K562 (cell line): ENCODE measurements around the gene TSPAN14.

ENCODE experiments used
- AFF4 ChIP-seq: sonication (generic); formaldehyde crosslinking; IDR thresholded peaks from 2 replicates; pipeline ENCODE4 v1.8.0; 2023; ENCODE audit warnings: mild to moderate bottlenecking, missing genetic modification reagents
- BDP1 ChIP-seq: IDR thresholded peaks from 3 replicates; pipeline ENCODE4 v1.6.1; 2011; ENCODE audit not compliant: insufficient read length, insufficient read depth
- CBX5 ChIP-seq: IDR thresholded peaks from 2 replicates; pipeline ENCODE4 v1.6.1; 2014; ENCODE audit warnings: low read depth, borderline replicate concordance
- E2F8 ChIP-seq: fragments of 450-650 bp; IDR thresholded peaks from 2 replicates; pipeline ENCODE4 v1.7.1; 2018; ENCODE audit warnings: mild to moderate bottlenecking, low read depth; ENCODE audit not compliant: partially characterized antibody
- HDGF ChIP-seq: fragments of 450-650 bp; IDR thresholded peaks from 2 replicates; pipeline ENCODE4 v1.6.1; 2016
- KLF1 ChIP-seq: fragments of 450-650 bp; IDR thresholded peaks from 2 replicates; pipeline ENCODE4 v1.6.1; 2016; ENCODE audit warnings: missing genetic modification characterization, missing compliant biosample characterization
- MCM5 ChIP-seq: fragments of 450-650 bp; IDR thresholded peaks from 2 replicates; pipeline ENCODE4 v1.6.1; 2016; ENCODE audit warnings: low read depth
- MXI1 ChIP-seq: IDR thresholded peaks from 2 replicates; pipeline ENCODE4 v1.6.1; 2011; ENCODE audit warnings: low read depth, mild to moderate bottlenecking, improper control_type of control experiment, low read length
- NFATC3 ChIP-seq: fragments of 450-650 bp; IDR thresholded peaks from 2 replicates; pipeline ENCODE4 v1.6.1; 2017; ENCODE audit warnings: mild to moderate bottlenecking
- PHF8 ChIP-seq: fragments of 200-600 bp; sonication (generic); IDR thresholded peaks from 2 replicates; pipeline ENCODE4 v1.6.1; 2012; ENCODE audit warnings: mixed run types, mild to moderate bottlenecking, inconsistent platforms, low read length, moderate library complexity, borderline replicate concordance
- POLR2AphosphoS5 ChIP-seq: IDR thresholded peaks from 2 replicates; pipeline ENCODE4 v1.6.1; 2011; ENCODE audit warnings: mild to moderate bottlenecking, low read depth, low read length, moderate library complexity; ENCODE audit not compliant: control insufficient read depth, insufficient read depth
- TEAD4 ChIP-seq, 2 experiments: sonication (generic) in 1 of 2; formaldehyde crosslinking in 1 of 2; IDR thresholded peaks; 2 replicates each; pipeline versions ENCODE4 v1.6.1 to v1.8.0; 2012 to 2022; ENCODE audit warnings: borderline replicate concordance in 1 of 2, inconsistent platforms in 1 of 2, low read length in 1 of 2, mild to moderate bottlenecking in 1 of 2, missing genetic modification reagents in 1 of 2
- TF ChIP-seq, protein P1 (sequence below): fragments of 450-650 bp; IDR thresholded peaks from 2 replicates; pipeline ENCODE4 v1.6.1; 2016
- TF ChIP-seq, protein P2 (sequence below), 3 experiments: IDR thresholded peaks in 2 of 3; conservative IDR thresholded peaks in 1 of 3; 2 replicates each; pipeline ENCODE4 v1.5.1; 2011 to 2012; ENCODE audit warnings: low read length in 3 of 3, mild to moderate bottlenecking in 3 of 3, control low read depth in 2 of 3, improper control_type of control experiment in 1 of 3, inconsistent platforms in 1 of 3, low read depth in 1 of 3, mixed read lengths in 1 of 3, moderate library complexity in 1 of 3; ENCODE audit not compliant: insufficient read depth in 2 of 3

DNA sequence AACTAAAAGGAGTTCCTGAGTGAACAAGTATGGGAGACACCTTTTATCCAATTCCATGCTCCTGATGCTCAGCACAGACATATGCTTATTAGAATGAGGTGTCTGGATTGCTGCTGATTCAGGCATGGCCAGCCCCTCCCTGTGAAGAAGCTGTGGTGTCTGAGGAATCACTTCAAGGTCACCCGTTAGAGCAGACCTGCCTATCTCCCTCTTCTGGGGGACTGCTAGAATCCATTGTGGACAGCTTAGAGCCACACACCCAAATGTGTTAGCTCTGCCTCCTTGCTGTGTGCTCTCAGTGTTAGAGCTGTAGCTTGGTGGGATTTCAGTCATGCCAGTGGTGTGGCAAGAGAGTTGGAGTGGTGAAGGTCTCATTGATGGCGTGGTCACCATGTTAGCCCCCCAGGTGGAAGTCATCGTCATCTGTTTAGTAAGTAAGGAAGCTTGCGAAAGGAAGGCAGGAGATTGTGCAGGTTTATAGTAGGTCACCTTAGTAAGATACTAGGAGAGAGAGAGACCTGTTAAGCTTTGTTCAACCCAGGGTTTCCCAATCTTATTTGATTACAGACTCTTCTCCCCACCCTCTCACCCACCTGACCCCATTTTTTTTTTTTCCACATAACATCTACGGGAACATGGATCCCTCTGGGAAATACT lies 32.9 kb upstream of the TSPAN14 start:
- TF ChIP-seq MXI1 (no peak), HDGF (no peak), KLF1 (tag) (no peak), AFF4 (CRISPR knock-in tag) (no peak), CBX5 (no peak), NFATC3 (no peak), BDP1 (no peak), MCM5 (no peak), E2F8 (no peak), PHF8 (no peak), TEAD4 (IDR thresholded peaks at IDR 0.05; ENCODE audit: low read length) (no peak), TEAD4 (CRISPR knock-in tag; IDR thresholded peaks at IDR 0.05; ENCODE audit: borderline replicate concordance) (no peak), POLR2AphosphoS5 (no peak)
- TF ChIP-seq, protein P1, sequence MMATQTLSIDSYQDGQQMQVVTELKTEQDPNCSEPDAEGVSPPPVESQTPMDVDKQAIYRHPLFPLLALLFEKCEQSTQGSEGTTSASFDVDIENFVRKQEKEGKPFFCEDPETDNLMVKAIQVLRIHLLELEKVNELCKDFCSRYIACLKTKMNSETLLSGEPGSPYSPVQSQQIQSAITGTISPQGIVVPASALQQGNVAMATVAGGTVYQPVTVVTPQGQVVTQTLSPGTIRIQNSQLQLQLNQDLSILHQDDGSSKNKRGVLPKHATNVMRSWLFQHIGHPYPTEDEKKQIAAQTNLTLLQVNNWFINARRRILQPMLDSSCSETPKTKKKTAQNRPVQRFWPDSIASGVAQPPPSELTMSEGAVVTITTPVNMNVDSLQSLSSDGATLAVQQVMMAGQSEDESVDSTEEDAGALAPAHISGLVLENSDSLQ: no peak
- TF ChIP-seq, protein P2, sequence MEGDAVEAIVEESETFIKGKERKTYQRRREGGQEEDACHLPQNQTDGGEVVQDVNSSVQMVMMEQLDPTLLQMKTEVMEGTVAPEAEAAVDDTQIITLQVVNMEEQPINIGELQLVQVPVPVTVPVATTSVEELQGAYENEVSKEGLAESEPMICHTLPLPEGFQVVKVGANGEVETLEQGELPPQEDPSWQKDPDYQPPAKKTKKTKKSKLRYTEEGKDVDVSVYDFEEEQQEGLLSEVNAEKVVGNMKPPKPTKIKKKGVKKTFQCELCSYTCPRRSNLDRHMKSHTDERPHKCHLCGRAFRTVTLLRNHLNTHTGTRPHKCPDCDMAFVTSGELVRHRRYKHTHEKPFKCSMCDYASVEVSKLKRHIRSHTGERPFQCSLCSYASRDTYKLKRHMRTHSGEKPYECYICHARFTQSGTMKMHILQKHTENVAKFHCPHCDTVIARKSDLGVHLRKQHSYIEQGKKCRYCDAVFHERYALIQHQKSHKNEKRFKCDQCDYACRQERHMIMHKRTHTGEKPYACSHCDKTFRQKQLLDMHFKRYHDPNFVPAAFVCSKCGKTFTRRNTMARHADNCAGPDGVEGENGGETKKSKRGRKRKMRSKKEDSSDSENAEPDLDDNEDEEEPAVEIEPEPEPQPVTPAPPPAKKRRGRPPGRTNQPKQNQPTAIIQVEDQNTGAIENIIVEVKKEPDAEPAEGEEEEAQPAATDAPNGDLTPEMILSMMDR (IDR thresholded peaks at IDR 0.05 in 2 of 3, conservative IDR thresholded peaks at IDR 0.05 in 1 of 3; ENCODE audit: insufficient read depth in 2 of 3, low read depth in 1 of 3, low read length in 3 of 3): no peak
